Neural progenitor cell (in vitro differentiated cells): Measurements from ENCODE around the gene MTG1. TPM values are rescaled to one million over a fixed set of nuclear protein-coding genes. Genes with fewer than 3 reads are reported as not detected.

ENCODE experiments used
- DNase-seq: peaks from one replicate; pipeline ENCODE4 v3.0.0-alpha.2; 2016; ENCODE audit warnings: low spot score
- H2AFZ ChIP-seq: fragments of 200-600 bp; sonication (generic); replicated peaks from 2 replicates; pipeline ENCODE4 v1.6.1; 2016; ENCODE audit warnings: antibody characterized with exemption
- H3F3A ChIP-seq: fragments of 200-600 bp; sonication (generic); 2 replicates; pipeline ENCODE4 v1.6.1; 2016; ENCODE audit warnings: antibody characterized with exemption, low read depth
- H3K27ac ChIP-seq: fragments of 200-600 bp; sonication (generic); 2 replicates; pipeline ENCODE4 v1.5.1; 2016; ENCODE audit warnings: mild to moderate bottlenecking
- H3K27me3 ChIP-seq: fragments of 200-600 bp; sonication (generic); 2 replicates; pipeline ENCODE4 v1.6.1; 2016; ENCODE audit warnings: mild to moderate bottlenecking, moderate library complexity
- H3K36me3 ChIP-seq: fragments of 200-600 bp; sonication (generic); 2 replicates; pipeline ENCODE4 v1.5.1; 2016
- H3K4me1 ChIP-seq: fragments of 200-600 bp; sonication (generic); 2 replicates; pipeline ENCODE4 v1.6.1; 2016; ENCODE audit warnings: mixed run types
- H3K4me2 ChIP-seq: fragments of 200-600 bp; sonication (generic); 2 replicates; pipeline ENCODE4 v1.6.1; 2016
- H3K4me3 ChIP-seq: fragments of 200-600 bp; sonication (generic); 2 replicates; pipeline ENCODE4 v1.5.1; 2016
- H3K79me2 ChIP-seq: fragments of 200-600 bp; sonication (generic); 2 replicates; pipeline ENCODE4 v1.6.1; 2016; ENCODE audit warnings: low read depth
- H3K9ac ChIP-seq: fragments of 200-600 bp; sonication (generic); 2 replicates; pipeline ENCODE4 v1.6.1; 2016
- H3K9me3 ChIP-seq: fragments of 200-600 bp; sonication (generic); 2 replicates; pipeline ENCODE4 v1.5.1; 2016; ENCODE audit warnings: low read depth
- H4K20me1 ChIP-seq: fragments of 200-600 bp; sonication (generic); 2 replicates; pipeline ENCODE4 v1.6.1; 2016; ENCODE audit warnings: low read depth
- H3K27ac Mint-ChIP-seq: 3 replicates; pipeline ENCODE4 v1.8.0; 2021; ENCODE audit warnings: mixed read lengths
- H3K27me3 Mint-ChIP-seq: 2 replicates; pipeline ENCODE4 v1.8.0; 2022; ENCODE audit warnings: low read depth, mild to moderate bottlenecking, inconsistent platforms, moderate library complexity, mixed read lengths; ENCODE audit not compliant: insufficient read depth
- H3K36me3 Mint-ChIP-seq: 3 replicates; pipeline ENCODE4 v1.8.0; 2021; ENCODE audit warnings: mixed read lengths
- H3K4me1 Mint-ChIP-seq: 3 replicates; pipeline ENCODE4 v1.8.0; 2021; ENCODE audit warnings: mixed read lengths
- H3K4me3 Mint-ChIP-seq: 3 replicates; pipeline ENCODE4 v1.8.0; 2021; ENCODE audit warnings: mild to moderate bottlenecking, moderate library complexity, mixed read lengths
- H3K9me3 Mint-ChIP-seq: 3 replicates; pipeline ENCODE4 v1.8.0; 2020; ENCODE audit warnings: mixed read lengths
- EZH2 ChIP-seq: fragments of 200-600 bp; sonication (generic); IDR thresholded peaks from 2 replicates; pipeline ENCODE4 v1.6.1; 2017; ENCODE audit warnings: antibody characterized with exemption, mild to moderate bottlenecking, moderate library complexity
- EZH2phosphoT487 ChIP-seq: fragments of 200-600 bp; sonication (generic); IDR thresholded peaks from 2 replicates; pipeline ENCODE4 v1.6.1; 2017; ENCODE audit warnings: antibody characterized with exemption
- total RNA-seq: library from RNA; depleted of rRNA; stranded (reverse); fragments of >200 nt; gene quantifications from 2 replicates; pipeline ENCODE4 v1.2.3, GENCODE V29; 2015; ENCODE audit warnings: low replicate concordance
- TF ChIP-seq, protein P1 (sequence below): fragments of 200-600 bp; sonication (generic); IDR thresholded peaks from 2 replicates; pipeline ENCODE4 v1.5.1; 2017; ENCODE audit warnings: antibody characterized with exemption, mild to moderate bottlenecking

The MTG1 gene, protein sequence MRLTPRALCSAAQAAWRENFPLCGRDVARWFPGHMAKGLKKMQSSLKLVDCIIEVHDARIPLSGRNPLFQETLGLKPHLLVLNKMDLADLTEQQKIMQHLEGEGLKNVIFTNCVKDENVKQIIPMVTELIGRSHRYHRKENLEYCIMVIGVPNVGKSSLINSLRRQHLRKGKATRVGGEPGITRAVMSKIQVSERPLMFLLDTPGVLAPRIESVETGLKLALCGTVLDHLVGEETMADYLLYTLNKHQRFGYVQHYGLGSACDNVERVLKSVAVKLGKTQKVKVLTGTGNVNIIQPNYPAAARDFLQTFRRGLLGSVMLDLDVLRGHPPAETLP
- total RNA-seq: 28.0 and 28.8 TPM in 2 replicates

DNA sequence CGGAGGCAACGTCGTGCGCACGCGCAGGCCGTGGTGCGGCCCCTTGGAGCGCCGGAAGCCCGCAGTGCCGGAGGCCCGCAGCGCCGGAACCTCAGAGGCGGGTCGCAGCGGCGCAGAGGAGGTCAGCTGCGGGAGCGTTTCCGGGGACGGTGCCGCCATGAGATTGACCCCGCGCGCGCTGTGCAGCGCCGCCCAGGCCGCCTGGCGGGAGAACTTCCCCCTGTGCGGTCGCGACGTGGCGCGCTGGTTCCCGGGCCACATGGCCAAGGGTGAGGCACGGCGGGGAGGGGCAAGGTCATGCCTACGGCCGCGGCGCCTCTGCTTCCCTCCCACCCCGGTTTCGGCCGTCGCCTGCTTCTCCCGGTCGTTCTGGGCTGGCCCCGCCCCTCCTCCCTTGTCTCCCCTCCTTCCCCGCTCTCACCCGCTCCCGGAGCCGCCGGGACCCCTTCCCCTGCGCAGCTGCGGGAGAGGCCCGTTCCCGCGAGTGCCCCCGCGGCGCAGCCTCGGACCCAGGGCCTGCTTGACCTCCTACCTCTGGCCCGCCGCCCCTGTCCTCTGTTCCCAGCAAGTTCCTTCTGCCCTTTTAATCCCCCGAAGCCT lies at the start of gene MTG1:
TSS of gene MTG1 (plus strand) at position 94 of the 600 bp plus-strand sequence. CDS start at position 158, 64 bp downstream.
- Histone ChIP-seq H3K4me2 (peak within 1 kb of the TSS; percentile 99), H3K9me3 (no peaks in the 10 kb centered on the region), H3K27ac (peak within 1 kb of the TSS; percentile 16), H3K79me2 (peaks cover 44% of the 10 kb centered on the region), H3F3A (peaks cover 9% of the 10 kb centered on the region), H2AFZ (peak within 1 kb of the TSS; percentile 38), H3K4me3 (peak within 1 kb of the TSS; percentile 96), H3K9ac (peak within 1 kb of the TSS; percentile 78), H3K4me1 (peaks cover 11% of the 10 kb centered on the region), H3K27me3 (no peaks in the 10 kb centered on the region), H3K36me3 (no peaks in the 10 kb centered on the region), H4K20me1 (peaks cover 6% of the 10 kb centered on the region)
- TF ChIP-seq EZH2: no peak
- no peak for TF ChIP-seq EZH2phosphoT487
- TF ChIP-seq, protein P1, sequence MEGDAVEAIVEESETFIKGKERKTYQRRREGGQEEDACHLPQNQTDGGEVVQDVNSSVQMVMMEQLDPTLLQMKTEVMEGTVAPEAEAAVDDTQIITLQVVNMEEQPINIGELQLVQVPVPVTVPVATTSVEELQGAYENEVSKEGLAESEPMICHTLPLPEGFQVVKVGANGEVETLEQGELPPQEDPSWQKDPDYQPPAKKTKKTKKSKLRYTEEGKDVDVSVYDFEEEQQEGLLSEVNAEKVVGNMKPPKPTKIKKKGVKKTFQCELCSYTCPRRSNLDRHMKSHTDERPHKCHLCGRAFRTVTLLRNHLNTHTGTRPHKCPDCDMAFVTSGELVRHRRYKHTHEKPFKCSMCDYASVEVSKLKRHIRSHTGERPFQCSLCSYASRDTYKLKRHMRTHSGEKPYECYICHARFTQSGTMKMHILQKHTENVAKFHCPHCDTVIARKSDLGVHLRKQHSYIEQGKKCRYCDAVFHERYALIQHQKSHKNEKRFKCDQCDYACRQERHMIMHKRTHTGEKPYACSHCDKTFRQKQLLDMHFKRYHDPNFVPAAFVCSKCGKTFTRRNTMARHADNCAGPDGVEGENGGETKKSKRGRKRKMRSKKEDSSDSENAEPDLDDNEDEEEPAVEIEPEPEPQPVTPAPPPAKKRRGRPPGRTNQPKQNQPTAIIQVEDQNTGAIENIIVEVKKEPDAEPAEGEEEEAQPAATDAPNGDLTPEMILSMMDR: peak; percentile 24
- H3K9me3 Mint-ChIP-seq: no peaks in the 10 kb centered on the region
- H3K27me3 Mint-ChIP-seq: peaks cover 5% of the 10 kb centered on the region
- peak; percentile 99 for DNase-seq
- H3K4me3 Mint-ChIP-seq: peak within 1 kb of the TSS; percentile 98
- peaks cover 16% of the 10 kb centered on the region for H3K4me1 Mint-ChIP-seq
- H3K27ac Mint-ChIP-seq: peak within 1 kb of the TSS; percentile 92
- peaks cover 10% of the 10 kb centered on the region for H3K36me3 Mint-ChIP-seq

DNA sequence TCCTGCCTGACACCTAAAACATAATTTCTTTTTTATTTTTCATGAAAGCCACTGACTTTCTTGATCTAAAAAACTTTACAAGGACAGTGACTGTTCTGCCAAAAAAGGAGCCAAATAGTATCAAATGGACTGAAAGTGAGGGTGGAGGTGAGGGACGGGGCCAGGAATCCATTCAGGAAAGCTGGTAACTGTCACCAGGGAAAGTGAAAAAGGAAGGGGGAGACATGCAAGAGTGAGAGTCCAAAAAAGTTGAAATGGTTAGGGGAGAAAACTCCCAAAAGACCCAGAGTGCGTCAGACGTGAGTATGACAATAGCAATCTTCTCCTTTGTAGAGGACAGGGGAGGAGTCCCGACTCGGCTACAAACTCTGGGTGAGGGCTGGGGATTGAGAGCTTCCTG lies 49.7 kb upstream of the MTG1 start:
- Mint-ChIP-seq H3K36me3 (peaks cover 1% of the 10 kb centered on the region), H3K27ac (no peak overlapping the region)

DNA sequence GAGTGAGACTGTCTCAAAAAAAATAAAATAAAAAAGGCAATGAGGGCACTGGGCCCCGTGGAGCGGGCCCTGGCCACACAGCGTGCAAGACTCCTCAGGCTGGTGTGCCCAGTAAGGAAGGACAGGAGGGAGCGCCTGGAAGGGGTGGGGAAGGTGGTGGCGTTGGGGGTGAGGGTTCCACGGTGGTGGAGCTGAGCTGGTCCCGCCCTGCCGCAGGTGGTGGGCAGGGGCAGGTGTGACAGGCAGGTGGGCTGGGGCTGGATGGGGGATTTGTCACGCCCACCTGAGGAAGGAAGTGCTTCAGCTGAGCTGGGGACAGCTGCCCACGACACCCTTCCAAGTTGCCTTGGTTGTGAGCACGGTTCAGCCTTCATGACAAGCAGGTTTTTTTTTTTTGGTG lies 47.5 kb upstream of the MTG1 start:
- H3K27ac Mint-ChIP-seq: no peak overlapping the region
- no peak overlapping the region for H2AFZ ChIP-seq
- H3K79me2 ChIP-seq: no peaks in the 10 kb centered on the region
- no peaks in the 10 kb centered on the region for H3K9me3 ChIP-seq
- no peak overlapping the region for H3K4me3 Mint-ChIP-seq
- H4K20me1 ChIP-seq: no peaks in the 10 kb centered on the region
- peaks cover 1% of the 10 kb centered on the region for H3K36me3 Mint-ChIP-seq
- H3K9me3 Mint-ChIP-seq: peaks cover 14% of the 10 kb centered on the region
- no peak overlapping the region for H3K4me2 ChIP-seq
- no peak overlapping the region for H3K27ac ChIP-seq
- peaks cover 18% of the 10 kb centered on the region for H3K27me3 Mint-ChIP-seq
- TF ChIP-seq, protein P1: no peak
- TF ChIP-seq EZH2 (no peak), EZH2phosphoT487 (no peak)
- no peak for DNase-seq
- no peak overlapping the region for H3K9ac ChIP-seq
- no peaks in the 10 kb centered on the region for H3F3A ChIP-seq
- H3K36me3 ChIP-seq: no peaks in the 10 kb centered on the region
- no peak overlapping the region for H3K4me3 ChIP-seq
- peaks cover 5% of the 10 kb centered on the region for H3K4me1 ChIP-seq
- H3K27me3 ChIP-seq: peaks cover 5% of the 10 kb centered on the region
- H3K4me1 Mint-ChIP-seq: peaks cover 3% of the 10 kb centered on the region

More for the DNA sequence above, 49.7 kb upstream of the MTG1 start:
- Mint-ChIP-seq H3K4me3 (no peak overlapping the region), H3K4me1 (peaks cover 2% of the 10 kb centered on the region), H3K9me3 (peaks cover 14% of the 10 kb centered on the region), H3K27me3 (peaks cover 18% of the 10 kb centered on the region)
- no peaks in the 10 kb centered on the region for H3F3A ChIP-seq
- H3K4me1 ChIP-seq: peaks cover 5% of the 10 kb centered on the region
- no peak overlapping the region for H3K9ac ChIP-seq
- no peaks in the 10 kb centered on the region for H3K79me2 ChIP-seq
- no peaks in the 10 kb centered on the region for H3K9me3 ChIP-seq
- no peak overlapping the region for H3K4me2 ChIP-seq
- H3K27me3 ChIP-seq: peaks cover 23% of the 10 kb centered on the region
- no peak for DNase-seq
- TF ChIP-seq EZH2 (no peak), EZH2phosphoT487 (no peak)
- TF ChIP-seq, protein P1: no peak
- H2AFZ ChIP-seq: no peak overlapping the region
- H3K4me3 ChIP-seq: no peak overlapping the region
- no peak overlapping the region for H3K27ac ChIP-seq
- no peaks in the 10 kb centered on the region for H3K36me3 ChIP-seq
- no peaks in the 10 kb centered on the region for H4K20me1 ChIP-seq
